KMS-11 (cell line): ENCODE measurements around the gene PGM2L1.
"Not testable (repeated sequence)": the region's sequence is repeated elsewhere in the genome, so short reads cannot be mapped to it uniquely, and the experiment has no call there.

ENCODE experiments used
- H2AFZ ChIP-seq: fragments of 200-600 bp; sonication (generic); 2 replicates; pipeline ENCODE4 v1.6.1; 2016; ENCODE audit warnings: antibody characterized with exemption, mixed run types, low read depth
- H3K27ac ChIP-seq: fragments of 200-600 bp; sonication (generic); 2 replicates; pipeline ENCODE4 v1.6.1; 2016; ENCODE audit warnings: mild to moderate bottlenecking, mixed run types
- H3K27me3 ChIP-seq: fragments of 200-600 bp; sonication (generic); 2 replicates; pipeline ENCODE4 v1.6.1; 2017; ENCODE audit warnings: mild to moderate bottlenecking, low read depth, mixed run types, moderate library complexity; ENCODE audit not compliant: insufficient read depth
- H3K36me3 ChIP-seq: fragments of 200-600 bp; sonication (generic); 2 replicates; pipeline ENCODE4 v1.6.1; 2017; ENCODE audit warnings: mild to moderate bottlenecking, mixed run types; ENCODE audit not compliant: insufficient read depth
- H3K4me1 ChIP-seq: fragments of 200-600 bp; sonication (generic); 2 replicates; pipeline ENCODE4 v1.6.1; 2016; ENCODE audit warnings: mild to moderate bottlenecking, low read depth, mixed run types; ENCODE audit not compliant: poor library complexity, severe bottlenecking
- H3K4me2 ChIP-seq: fragments of 200-600 bp; sonication (generic); 2 replicates; pipeline ENCODE4 v1.7.0; 2016; ENCODE audit warnings: mild to moderate bottlenecking, mixed run types
- H3K4me3 ChIP-seq: fragments of 200-600 bp; sonication (generic); IDR thresholded peaks from 2 replicates; pipeline ENCODE4 v1.6.1; 2017; ENCODE audit warnings: low read depth, low read length, mixed read lengths; ENCODE audit not compliant: insufficient read depth
- H3K79me2 ChIP-seq: fragments of 200-600 bp; sonication (generic); 2 replicates; pipeline ENCODE4 v1.6.1; 2016; ENCODE audit warnings: low read depth, mixed run types; ENCODE audit not compliant: insufficient read depth
- H3K9ac ChIP-seq: fragments of 200-600 bp; sonication (generic); 2 replicates; pipeline ENCODE4 v1.6.1; 2016; ENCODE audit warnings: mild to moderate bottlenecking, mixed run types
- H4K20me1 ChIP-seq: fragments of 200-600 bp; sonication (generic); 2 replicates; pipeline ENCODE4 v1.6.1; 2016; ENCODE audit warnings: mild to moderate bottlenecking, mixed run types; ENCODE audit not compliant: insufficient read depth
- TF ChIP-seq, protein P1 (sequence below): fragments of 200-600 bp; sonication (generic); conservative IDR thresholded peaks from 2 replicates; pipeline ENCODE4 v1.6.1; 2017; ENCODE audit warnings: low read depth, mild to moderate bottlenecking, antibody characterized with exemption, low read length, moderate library complexity, mixed read lengths

Gene PGM2L1

DNA sequence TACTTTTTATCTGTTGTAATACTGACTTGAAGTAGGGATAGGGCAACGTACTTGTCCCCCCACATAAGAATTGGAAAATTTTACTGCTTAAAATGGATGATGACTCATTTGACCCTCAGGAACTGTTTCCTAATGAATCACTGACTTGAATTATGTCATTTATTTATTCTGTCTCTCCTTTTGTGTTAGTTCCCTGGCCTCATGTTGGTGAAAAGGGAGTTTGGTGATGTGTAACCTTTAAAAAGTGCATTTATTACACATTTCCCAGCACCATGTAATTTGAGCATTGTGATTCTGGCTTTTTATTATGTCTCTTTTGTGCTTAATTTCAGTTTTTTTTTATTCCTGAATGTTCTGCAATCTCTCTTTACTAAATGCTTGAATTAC, 20.3 kb upstream of the PGM2L1 start:
- Histone ChIP-seq H3K9ac (no peak overlapping the region), H3K4me1 (no peaks in the 10 kb centered on the region), H3K4me3 (no peak overlapping the region), H3K4me2 (no peak overlapping the region), H3K79me2 (no peaks in the 10 kb centered on the region), H4K20me1 (no peaks in the 10 kb centered on the region), H3K27me3 (no peaks in the 10 kb centered on the region), H3K27ac (no peak overlapping the region), H3K36me3 (no peaks in the 10 kb centered on the region), H2AFZ (no peak overlapping the region)
- TF ChIP-seq, protein P1, sequence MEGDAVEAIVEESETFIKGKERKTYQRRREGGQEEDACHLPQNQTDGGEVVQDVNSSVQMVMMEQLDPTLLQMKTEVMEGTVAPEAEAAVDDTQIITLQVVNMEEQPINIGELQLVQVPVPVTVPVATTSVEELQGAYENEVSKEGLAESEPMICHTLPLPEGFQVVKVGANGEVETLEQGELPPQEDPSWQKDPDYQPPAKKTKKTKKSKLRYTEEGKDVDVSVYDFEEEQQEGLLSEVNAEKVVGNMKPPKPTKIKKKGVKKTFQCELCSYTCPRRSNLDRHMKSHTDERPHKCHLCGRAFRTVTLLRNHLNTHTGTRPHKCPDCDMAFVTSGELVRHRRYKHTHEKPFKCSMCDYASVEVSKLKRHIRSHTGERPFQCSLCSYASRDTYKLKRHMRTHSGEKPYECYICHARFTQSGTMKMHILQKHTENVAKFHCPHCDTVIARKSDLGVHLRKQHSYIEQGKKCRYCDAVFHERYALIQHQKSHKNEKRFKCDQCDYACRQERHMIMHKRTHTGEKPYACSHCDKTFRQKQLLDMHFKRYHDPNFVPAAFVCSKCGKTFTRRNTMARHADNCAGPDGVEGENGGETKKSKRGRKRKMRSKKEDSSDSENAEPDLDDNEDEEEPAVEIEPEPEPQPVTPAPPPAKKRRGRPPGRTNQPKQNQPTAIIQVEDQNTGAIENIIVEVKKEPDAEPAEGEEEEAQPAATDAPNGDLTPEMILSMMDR, result no peak

DNA sequence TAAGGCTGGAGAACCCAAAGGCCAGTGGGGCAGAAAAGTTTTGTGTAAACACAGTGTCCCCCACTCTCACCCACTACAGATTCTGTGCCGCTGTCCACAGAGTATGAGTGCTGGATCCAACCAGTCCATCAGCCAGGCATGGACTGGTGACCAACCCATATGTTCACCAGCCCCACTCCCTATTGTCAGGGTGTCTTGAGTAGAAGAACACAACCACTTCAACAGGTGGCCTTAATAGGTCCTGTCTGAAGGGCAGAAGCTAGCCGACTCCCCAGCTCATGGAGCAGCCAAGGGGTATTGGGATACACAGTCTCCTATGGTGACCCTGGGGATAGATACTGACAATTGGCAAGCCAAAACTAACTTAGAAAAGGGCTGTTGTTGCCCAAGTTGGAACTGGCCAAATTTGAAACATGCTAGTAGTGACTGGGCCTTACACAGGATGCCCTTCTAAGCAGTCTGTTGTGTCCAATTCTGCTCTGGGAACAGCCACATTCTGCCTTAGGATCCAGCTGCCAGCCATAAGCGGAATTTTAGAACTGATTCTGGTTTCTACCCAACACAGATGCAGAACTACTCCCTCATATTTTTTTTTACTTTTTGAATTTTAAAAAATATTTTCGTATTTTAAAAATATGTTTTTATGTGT, 19.8 kb upstream of the PGM2L1 start:
- H3K36me3 ChIP-seq, result no peaks in the 10 kb centered on the region
- no peaks in the 10 kb centered on the region for H3K79me2 ChIP-seq
- H4K20me1 ChIP-seq, result no peaks in the 10 kb centered on the region
- H3K9ac ChIP-seq, result no peak overlapping the region
- H3K27me3 ChIP-seq, result no peaks in the 10 kb centered on the region
- no peak overlapping the region for H3K4me2 ChIP-seq
- no peaks in the 10 kb centered on the region for H3K4me1 ChIP-seq
- TF ChIP-seq, protein P1, result no peak
- no peak overlapping the region for H3K4me3 ChIP-seq
- no peak overlapping the region for H2AFZ ChIP-seq
- H3K27ac ChIP-seq, result no peak overlapping the region

DNA sequence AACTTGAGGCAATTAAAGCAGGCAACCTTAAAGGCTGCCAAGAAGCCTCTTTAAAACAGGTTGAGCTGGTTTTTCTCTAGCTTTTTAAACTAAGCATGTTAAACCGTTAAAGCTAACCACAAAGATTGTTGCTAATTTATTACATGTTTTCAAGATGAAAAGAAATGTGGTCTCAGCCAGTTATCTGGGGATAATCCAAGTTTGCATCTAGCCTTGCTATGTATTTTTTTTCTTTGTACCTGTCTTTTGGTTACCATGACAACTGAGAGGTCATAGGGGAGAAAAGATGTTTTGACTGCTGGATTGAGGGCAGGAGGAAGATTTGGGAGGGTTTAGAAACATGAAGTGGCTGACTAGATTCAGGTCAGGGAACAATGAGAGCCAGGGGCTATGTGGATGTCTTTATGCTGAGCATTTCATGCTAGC, 19.2 kb upstream of the PGM2L1 start:
- TF ChIP-seq, protein P1, result no peak
- no peak overlapping the region for H3K27ac ChIP-seq
- H4K20me1 ChIP-seq, result no peaks in the 10 kb centered on the region
- no peak overlapping the region for H3K4me2 ChIP-seq
- no peaks in the 10 kb centered on the region for H3K79me2 ChIP-seq
- H2AFZ ChIP-seq, result no peak overlapping the region
- H3K4me1 ChIP-seq, result no peaks in the 10 kb centered on the region
- H3K4me3 ChIP-seq, result no peak overlapping the region
- H3K27me3 ChIP-seq, result no peaks in the 10 kb centered on the region
- no peaks in the 10 kb centered on the region for H3K36me3 ChIP-seq
- no peak overlapping the region for H3K9ac ChIP-seq

DNA sequence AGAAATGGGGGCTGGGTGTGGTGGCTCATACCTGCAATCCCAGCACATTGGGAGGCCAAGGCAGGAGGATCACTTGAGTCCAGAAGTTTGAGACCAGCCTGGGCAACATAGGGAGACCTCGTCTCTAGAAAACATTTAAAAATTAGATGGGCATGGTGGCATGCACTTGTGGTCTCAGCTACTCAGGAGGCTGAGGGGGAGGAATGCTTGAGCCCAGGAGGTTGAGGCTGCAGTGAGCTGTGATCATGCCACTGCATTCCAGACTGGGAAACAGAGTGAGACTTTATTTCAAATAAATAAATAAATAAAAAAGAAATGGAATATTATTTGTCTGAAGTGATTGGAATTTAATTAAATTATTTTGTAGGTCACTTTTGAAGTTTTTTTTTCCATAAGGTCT, 18.7 kb upstream of the PGM2L1 start:
- H3K4me3 ChIP-seq, H4K20me1 ChIP-seq, H3K9ac ChIP-seq, H3K27ac ChIP-seq, H3K79me2 ChIP-seq, H3K36me3 ChIP-seq, H3K4me2 ChIP-seq, H2AFZ ChIP-seq, H3K4me1 ChIP-seq, H3K27me3 ChIP-seq: not testable (repeated sequence)

DNA sequence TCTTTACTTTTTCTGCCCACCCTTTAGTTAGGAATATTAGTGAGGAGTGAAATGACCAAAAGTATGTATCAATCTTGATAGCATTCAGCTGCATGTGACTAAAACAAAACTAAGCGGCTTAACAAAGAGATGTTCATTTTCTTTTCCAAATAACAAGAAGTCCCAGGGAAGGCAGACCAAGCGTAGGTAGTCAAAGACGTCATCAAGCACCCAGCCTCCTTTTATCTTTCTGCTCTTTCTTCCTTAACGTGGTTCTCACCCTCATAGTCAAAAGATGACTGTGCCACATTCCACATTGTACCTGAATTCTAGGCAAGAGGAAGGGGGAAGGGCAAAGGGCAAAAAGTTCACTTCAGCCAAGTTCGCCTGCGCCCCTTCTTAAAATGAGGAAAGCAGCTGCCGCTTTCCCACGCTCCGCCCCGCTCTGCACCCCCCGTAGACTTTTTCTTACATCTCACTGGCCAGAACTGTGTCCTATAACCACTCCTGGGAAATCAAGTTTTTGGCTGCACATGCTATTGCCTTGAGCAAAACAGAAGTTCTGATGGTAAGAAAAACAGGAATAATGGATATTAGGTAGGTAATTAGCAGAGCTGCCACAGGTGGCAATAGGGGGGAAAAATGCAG, 14.6 kb upstream of the PGM2L1 start:
- Histone ChIP-seq H3K4me3 (no peak overlapping the region), H3K27me3 (no peaks in the 10 kb centered on the region), H3K4me2 (no peak overlapping the region)

More for the DNA sequence above, 14.6 kb upstream of the PGM2L1 start:
- TF ChIP-seq, protein P1, result no peak
- Histone ChIP-seq H4K20me1 (no peaks in the 10 kb centered on the region), H3K9ac (no peak overlapping the region), H3K79me2 (no peaks in the 10 kb centered on the region), H3K36me3 (no peaks in the 10 kb centered on the region), H3K27ac (no peak overlapping the region), H3K4me1 (no peaks in the 10 kb centered on the region), H2AFZ (no peak overlapping the region)
